ENCODE data around the gene PCCA.

The PCCA gene

GRCh38 chr13:100470866-100471505 is 382.1 kb downstream of the PCCA start:
- DNase-seq (ENCODE audit: low read depth in 2 of 2) = no peak

GRCh38 chr13:100473087-100473486 is 384.2 kb downstream of the PCCA start:
- DNase-seq (ENCODE audit: low read depth in 2 of 2) = no peak

- no peak for DNase-seq (ENCODE audit: low read depth in 2 of 2)
These were observed 384.7 kb downstream of the PCCA start for GRCh38 chr13:100473501-100474044.

GRCh38 chr13:100476963-100477362 is 388.1 kb downstream of the PCCA start:
- DNase-seq (ENCODE audit: low read depth in 2 of 2) = no peak

GRCh38 chr13:100478107-100478809 is 389.4 kb downstream of the PCCA start:
- no peak for DNase-seq (ENCODE audit: low read depth in 2 of 2)

- no peak for DNase-seq (ENCODE audit: low read depth in 2 of 2)
These were observed 391.8 kb downstream of the PCCA start for GRCh38 chr13:100480676-100481075.

GRCh38 chr13:100483139-100483538 is 394.2 kb downstream of the PCCA start:
- no peak for DNase-seq (ENCODE audit: low read depth in 2 of 2)

GRCh38 chr13:100483841-100484381 is 395.0 kb downstream of the PCCA start:
- DNase-seq (ENCODE audit: low read depth in 2 of 2) = no peak

- DNase-seq (ENCODE audit: low read depth in 2 of 2) = no peak
These were observed 395.8 kb downstream of the PCCA start for GRCh38 chr13:100484702-100485101.

GRCh38 chr13:100485265-100485664 is 396.4 kb downstream of the PCCA start:
- no peak for DNase-seq (ENCODE audit: low read depth in 2 of 2)

GRCh38 chr13:100490692-100491091 is 401.8 kb downstream of the PCCA start:
- DNase-seq (ENCODE audit: low read depth in 2 of 2) = no peak

GRCh38 chr13:100491164-100491842 is 402.4 kb downstream of the PCCA start:
- DNase-seq (ENCODE audit: low read depth in 2 of 2) = no peak

- DNase-seq (ENCODE audit: low read depth in 2 of 2) = no peak
These were observed 404.5 kb downstream of the PCCA start for GRCh38 chr13:100493418-100493817.

GRCh38 chr13:100495455-100495854 is 406.6 kb downstream of the PCCA start:
- DNase-seq (ENCODE audit: low read depth in 2 of 2) = no peak

GRCh38 chr13:100497389-100497788 is 408.5 kb downstream of the PCCA start:
- no peak for DNase-seq (ENCODE audit: low read depth in 2 of 2)

GRCh38 chr13:100502446-100502845 is 413.6 kb downstream of the PCCA start:
- no peak for DNase-seq (ENCODE audit: low read depth in 2 of 2)

GRCh38 chr13:100503622-100504021 is 414.7 kb downstream of the PCCA start:
- no peak for DNase-seq (ENCODE audit: low read depth in 2 of 2)

GRCh38 chr13:100506154-100506553 is 417.3 kb downstream of the PCCA start:
- DNase-seq (ENCODE audit: low read depth in 2 of 2) = peak in 1 of 2 donors; percentile 5

- DNase-seq (ENCODE audit: low read depth in 2 of 2) = no peak
These were observed 417.9 kb downstream of the PCCA start for GRCh38 chr13:100506600-100507422.

- no peak for DNase-seq (ENCODE audit: low read depth in 2 of 2)
These were observed 419.6 kb downstream of the PCCA start for GRCh38 chr13:100508455-100508854.

GRCh38 chr13:100508996-100509395 is 420.1 kb downstream of the PCCA start:
- no peak for DNase-seq (ENCODE audit: low read depth in 2 of 2)

All from stimulated activated CD8-positive, alpha-beta memory T cell treated with anti-CD3 and anti-CD28 coated beads, Interleukin-15, amount 100 ng/mL, for 4 hours (primary cell).